ENCODE measurements around the gene SAMD8.
A peak's percentile ranks its signal among the peaks of the same experiment; 100 is the strongest.

Gene SAMD8

DNA sequence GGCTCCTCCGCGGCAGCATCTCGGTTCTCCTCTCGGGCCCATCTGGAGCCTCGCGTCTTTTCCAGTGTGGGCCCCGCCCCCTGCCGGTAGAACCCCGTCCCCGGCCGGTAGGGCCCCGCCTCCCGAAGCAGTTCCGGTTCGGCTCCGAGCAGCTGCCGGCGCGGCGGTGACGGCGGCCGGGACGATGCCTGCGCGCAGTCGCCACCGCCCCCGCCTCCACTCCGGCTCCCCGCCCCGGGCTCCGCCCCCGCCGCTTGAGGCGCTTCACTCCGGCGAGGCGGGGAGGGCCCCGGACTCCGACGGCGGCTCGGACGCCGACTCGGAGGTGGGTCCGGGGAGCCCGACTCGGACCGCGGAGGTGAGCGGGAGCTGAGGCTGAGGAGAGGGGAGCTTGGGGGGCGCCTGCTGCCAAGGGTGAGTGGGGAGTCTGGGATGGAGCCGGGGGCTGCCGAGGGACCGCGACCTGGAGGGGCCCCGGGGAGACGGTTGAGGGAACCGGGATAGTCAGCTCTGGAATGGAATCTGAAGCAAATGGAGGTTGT lies at the start of gene SAMD8:
Gene SAMD8, plus strand, starts transcription at position 292 of the 542 bp plus-strand sequence. CDS start 38,873 bp downstream, outside the sequence.
- Histone ChIP-seq H3K4me3 (ENCODE audit: low read length) (peak within 1 kb of the TSS; percentile 94), H3K27me3 (ENCODE audit: control insufficient read depth, insufficient read depth, low read length) (no peaks in the 10 kb centered on the region), H3K9me3 (ENCODE audit: control insufficient read depth, low read depth, low read length) (no peaks in the 10 kb centered on the region), H3K4me1 (ENCODE audit: control insufficient read depth, low read depth, low read length) (peaks cover 10% of the 10 kb centered on the region), H3K36me3 (ENCODE audit: control insufficient read depth, low read depth, low read length) (no peaks in the 10 kb centered on the region), H3K27ac (ENCODE audit: low read length) (peak within 1 kb of the TSS; percentile 19), H3K9ac (ENCODE audit: low read length) (peak within 1 kb of the TSS; percentile 72)

DNA sequence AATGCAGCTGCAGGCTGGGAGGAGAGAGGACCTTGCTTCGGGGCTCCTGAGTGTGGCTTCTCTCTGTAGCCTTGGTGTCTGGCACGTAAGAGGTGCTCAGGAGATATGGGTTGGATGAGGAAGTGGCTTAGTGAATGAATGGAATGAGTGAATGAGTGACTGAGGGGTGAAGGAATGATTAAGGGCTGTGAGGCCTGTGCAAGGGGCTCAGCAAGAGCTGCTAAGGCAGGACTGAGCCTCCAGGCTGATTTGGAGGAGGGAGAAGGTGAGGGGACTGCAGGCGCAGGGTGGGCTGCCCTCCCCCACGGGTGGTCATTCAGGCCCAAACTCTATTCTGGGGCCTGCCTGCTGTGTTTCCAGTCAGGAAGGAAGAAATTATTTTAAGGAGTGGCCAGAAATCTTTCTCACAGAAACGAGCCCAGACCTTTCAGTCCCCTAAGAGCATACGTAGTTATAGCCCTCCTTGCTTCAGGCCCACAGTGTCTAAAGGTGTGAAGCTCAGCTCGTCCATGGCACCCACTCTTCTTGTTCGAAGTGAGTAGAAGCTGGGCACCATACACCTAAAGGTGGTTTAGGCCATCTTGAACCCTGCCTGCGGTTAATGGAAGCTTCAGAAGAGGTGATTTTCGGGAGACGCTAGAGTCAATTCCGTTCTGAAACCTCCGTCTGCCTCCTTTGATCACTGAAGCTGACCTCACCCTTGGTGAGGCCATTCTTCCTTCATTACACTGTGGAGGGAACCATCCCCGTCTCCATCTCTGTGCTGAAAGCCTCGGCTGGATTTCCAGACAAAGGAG lies 49.5 kb upstream of the SAMD8 start:
- no peaks in the 10 kb centered on the region for H3K27me3 ChIP-seq (ENCODE audit: control insufficient read depth, insufficient read depth, low read length)
- H3K9ac ChIP-seq (ENCODE audit: low read length) = no peak overlapping the region
- H3K9me3 ChIP-seq (ENCODE audit: control insufficient read depth, low read depth, low read length) = no peaks in the 10 kb centered on the region
- H3K4me1 ChIP-seq (ENCODE audit: control insufficient read depth, low read depth, low read length) = no peaks in the 10 kb centered on the region
- no peak overlapping the region for H3K4me3 ChIP-seq (ENCODE audit: low read length)
- H3K36me3 ChIP-seq (ENCODE audit: control insufficient read depth, low read depth, low read length) = no peaks in the 10 kb centered on the region
- H3K27ac ChIP-seq (ENCODE audit: low read length) = no peak overlapping the region

DNA sequence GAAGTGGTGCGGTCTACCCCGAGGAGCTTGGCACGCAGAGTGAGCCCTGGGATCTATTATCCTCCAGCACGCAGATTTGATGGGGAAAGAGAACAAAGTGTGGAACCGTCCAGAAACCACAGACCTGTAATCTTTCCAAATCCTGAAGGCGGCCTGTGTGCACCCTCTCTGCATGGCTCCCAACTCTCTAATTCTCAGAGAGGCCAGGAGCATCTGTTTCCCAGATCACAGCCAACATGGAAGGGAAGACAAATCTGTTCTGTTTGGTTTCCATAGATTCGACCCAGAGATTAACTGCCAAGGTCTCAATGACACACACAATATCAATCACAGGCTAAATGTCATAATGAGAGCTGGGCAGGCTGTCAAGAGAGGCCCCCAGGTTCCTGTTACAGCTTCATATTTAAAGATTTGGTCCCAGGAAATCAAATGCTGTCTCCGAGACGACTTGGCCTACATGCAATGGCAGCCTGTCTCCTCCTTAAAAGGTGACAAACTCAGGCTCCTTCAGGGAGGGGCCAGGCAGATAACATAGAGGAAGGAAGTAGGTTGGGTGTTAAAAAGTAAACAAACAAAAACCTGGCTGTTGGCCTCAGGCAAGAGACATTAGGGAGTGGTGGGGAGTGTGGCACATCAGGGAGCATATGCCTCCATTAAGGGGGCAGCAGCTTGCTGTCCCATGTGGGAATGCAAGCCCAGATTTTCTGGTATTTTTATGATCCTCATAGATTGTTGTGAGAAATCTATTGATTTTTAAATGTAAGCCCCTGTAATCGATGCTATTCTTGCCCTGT lies 48.8 kb upstream of the SAMD8 start:
- Histone ChIP-seq H3K9ac (ENCODE audit: low read length) (no peak overlapping the region), H3K27me3 (ENCODE audit: control insufficient read depth, insufficient read depth, low read length) (no peaks in the 10 kb centered on the region), H3K27ac (ENCODE audit: low read length) (no peak overlapping the region), H3K4me3 (ENCODE audit: low read length) (no peak overlapping the region), H3K4me1 (ENCODE audit: control insufficient read depth, low read depth, low read length) (no peaks in the 10 kb centered on the region), H3K9me3 (ENCODE audit: control insufficient read depth, low read depth, low read length) (no peaks in the 10 kb centered on the region), H3K36me3 (ENCODE audit: control insufficient read depth, low read depth, low read length) (no peaks in the 10 kb centered on the region)

DNA sequence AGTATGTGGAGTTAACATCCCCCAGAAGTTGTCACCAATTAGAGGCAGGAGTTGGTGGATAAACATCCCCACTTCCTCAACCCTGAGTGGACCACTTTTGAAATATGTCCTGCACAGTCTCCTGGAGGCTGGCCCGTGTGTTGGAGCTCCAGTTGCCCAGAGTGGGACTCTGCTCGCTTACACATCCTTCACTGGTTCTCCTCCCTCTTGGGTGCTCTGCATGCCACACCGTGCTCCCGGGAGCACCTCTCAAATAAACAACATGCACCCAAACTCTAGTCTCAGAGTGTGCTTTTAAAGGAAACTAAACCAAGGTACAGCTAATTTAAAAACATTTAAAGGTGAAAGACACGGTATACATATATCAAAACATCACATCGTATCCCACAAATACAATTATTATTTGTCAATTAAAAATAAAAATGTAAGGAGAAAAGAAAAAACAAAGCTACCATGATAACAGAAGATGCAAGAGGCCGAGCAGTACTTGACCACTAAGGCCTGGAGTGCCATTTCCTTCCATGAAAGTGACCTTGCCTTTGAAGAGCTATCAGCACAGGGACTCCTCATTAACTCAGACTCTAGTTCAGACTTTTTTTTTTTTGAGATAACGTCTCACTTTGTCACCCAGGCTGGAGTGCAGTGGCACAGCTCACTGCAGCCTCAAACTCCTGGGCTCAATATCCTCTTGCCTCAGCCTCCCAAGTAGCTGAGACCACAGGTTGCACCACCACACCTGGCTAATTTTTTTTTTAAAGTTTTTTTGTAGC lies 47.8 kb upstream of the SAMD8 start:
- Histone ChIP-seq H3K27ac (ENCODE audit: low read length) (no peak overlapping the region), H3K4me1 (ENCODE audit: control insufficient read depth, low read depth, low read length) (no peaks in the 10 kb centered on the region), H3K9ac (ENCODE audit: low read length) (no peak overlapping the region), H3K36me3 (ENCODE audit: control insufficient read depth, low read depth, low read length) (no peaks in the 10 kb centered on the region), H3K27me3 (ENCODE audit: control insufficient read depth, insufficient read depth, low read length) (no peaks in the 10 kb centered on the region), H3K9me3 (ENCODE audit: control insufficient read depth, low read depth, low read length) (no peaks in the 10 kb centered on the region), H3K4me3 (ENCODE audit: low read length) (no peak overlapping the region)

DNA sequence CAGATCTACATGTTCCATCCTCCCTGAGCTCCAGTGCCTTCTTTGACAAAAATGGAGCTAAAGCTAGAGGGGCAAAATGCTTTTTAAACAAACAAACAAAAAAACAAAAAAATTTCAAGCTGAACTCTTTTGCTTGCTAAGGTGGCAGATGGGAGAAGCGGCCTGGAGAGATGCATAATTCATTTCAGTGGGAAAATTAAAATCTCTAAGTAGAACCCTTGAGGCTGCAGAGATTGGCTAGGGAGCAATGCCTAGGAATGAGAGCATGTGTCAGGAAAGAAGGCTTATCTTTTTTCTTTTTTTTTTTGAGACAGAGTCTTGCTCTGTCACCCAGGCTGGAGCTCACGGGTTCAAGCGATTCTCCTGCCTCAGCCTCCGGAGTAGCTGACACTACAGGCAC lies 46.4 kb upstream of the SAMD8 start:
- H3K9me3 ChIP-seq (ENCODE audit: control insufficient read depth, low read depth, low read length) = no peaks in the 10 kb centered on the region
- no peak overlapping the region for H3K27ac ChIP-seq (ENCODE audit: low read length)

DNA sequence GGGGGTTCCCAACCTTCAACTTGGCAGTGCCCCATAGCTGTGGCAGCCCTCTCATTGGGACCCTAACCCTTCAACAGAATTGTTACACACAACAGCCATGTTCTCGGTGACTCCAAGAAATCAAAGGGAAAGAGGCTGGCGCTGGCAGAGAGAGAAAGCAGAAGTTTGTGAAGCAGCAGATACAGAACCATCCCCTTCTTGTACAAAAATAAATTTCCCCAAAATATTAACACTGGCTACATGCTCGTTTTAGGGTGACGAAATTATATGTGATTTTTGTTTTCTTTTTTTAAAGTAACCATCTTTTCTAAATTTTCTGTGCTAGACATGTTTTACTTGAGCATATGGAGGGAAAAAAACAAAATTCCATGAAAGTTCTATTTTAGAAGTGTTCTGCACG lies 45.2 kb upstream of the SAMD8 start:
- H3K9ac ChIP-seq (ENCODE audit: low read length) = no peak overlapping the region
- H3K4me3 ChIP-seq (ENCODE audit: low read length) = no peak overlapping the region

More for the DNA sequence above, 46.4 kb upstream of the SAMD8 start:
- Histone ChIP-seq H3K9ac (ENCODE audit: low read length) (no peak overlapping the region), H3K27me3 (ENCODE audit: control insufficient read depth, insufficient read depth, low read length) (no peaks in the 10 kb centered on the region), H3K4me1 (ENCODE audit: control insufficient read depth, low read depth, low read length) (no peaks in the 10 kb centered on the region), H3K4me3 (ENCODE audit: low read length) (no peak overlapping the region), H3K36me3 (ENCODE audit: control insufficient read depth, low read depth, low read length) (no peaks in the 10 kb centered on the region)

DNA sequence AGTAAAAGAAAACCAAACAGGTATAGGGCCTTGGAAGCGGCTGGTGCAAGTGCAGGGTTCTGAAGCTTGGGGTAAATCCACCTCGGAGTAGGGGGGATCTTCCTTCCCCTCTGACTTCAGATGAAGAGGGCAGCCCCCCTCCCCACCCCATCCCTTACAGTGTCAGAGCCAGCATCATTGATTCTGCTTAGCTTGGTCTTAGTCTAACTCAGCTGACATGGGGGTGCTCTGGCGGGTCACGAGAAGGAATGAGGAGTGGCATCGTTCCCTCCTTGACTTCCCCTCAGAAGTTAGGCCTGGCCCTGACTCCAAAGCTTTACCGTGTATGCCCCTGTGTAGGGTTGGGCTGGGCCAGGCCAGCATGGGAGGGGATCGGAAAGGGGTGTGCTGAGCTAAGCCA lies 44.2 kb upstream of the SAMD8 start:
- Histone ChIP-seq H3K27me3 (ENCODE audit: control insufficient read depth, insufficient read depth, low read length) (no peaks in the 10 kb centered on the region), H3K9me3 (ENCODE audit: control insufficient read depth, low read depth, low read length) (no peaks in the 10 kb centered on the region), H3K9ac (ENCODE audit: low read length) (no peak overlapping the region), H3K36me3 (ENCODE audit: control insufficient read depth, low read depth, low read length) (no peaks in the 10 kb centered on the region), H3K27ac (ENCODE audit: low read length) (no peak overlapping the region), H3K4me1 (ENCODE audit: control insufficient read depth, low read depth, low read length) (no peaks in the 10 kb centered on the region), H3K4me3 (ENCODE audit: low read length) (no peak overlapping the region)

More for the DNA sequence above, 45.2 kb upstream of the SAMD8 start:
- Histone ChIP-seq H3K9me3 (ENCODE audit: control insufficient read depth, low read depth, low read length) (no peaks in the 10 kb centered on the region), H3K4me1 (ENCODE audit: control insufficient read depth, low read depth, low read length) (no peaks in the 10 kb centered on the region), H3K27ac (ENCODE audit: low read length) (no peak overlapping the region), H3K36me3 (ENCODE audit: control insufficient read depth, low read depth, low read length) (no peaks in the 10 kb centered on the region), H3K27me3 (ENCODE audit: control insufficient read depth, insufficient read depth, low read length) (no peaks in the 10 kb centered on the region)

DNA sequence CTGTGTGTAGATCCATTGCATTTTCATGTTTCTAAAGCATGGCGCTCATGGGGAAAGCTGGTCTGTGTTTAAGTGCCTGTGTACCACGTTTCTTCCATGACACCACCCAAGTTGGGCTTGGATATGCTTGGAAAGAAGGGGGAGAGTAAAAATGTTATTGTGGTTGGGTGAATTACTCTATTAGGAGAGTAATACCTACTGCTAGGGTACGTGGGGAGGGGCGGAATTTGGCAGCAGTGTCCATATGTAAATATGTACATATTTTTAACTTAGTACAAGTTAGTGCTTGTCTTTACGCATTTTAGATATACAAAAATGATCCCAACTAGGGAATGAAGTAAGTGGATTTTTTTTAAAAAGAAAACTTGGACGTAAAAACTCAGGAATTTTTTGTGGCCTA lies 42.9 kb upstream of the SAMD8 start:
- no peaks in the 10 kb centered on the region for H3K27me3 ChIP-seq (ENCODE audit: control insufficient read depth, insufficient read depth, low read length)
- H3K27ac ChIP-seq (ENCODE audit: low read length) = no peak overlapping the region
- no peak overlapping the region for H3K4me3 ChIP-seq (ENCODE audit: low read length)
- no peak overlapping the region for H3K9ac ChIP-seq (ENCODE audit: low read length)
- H3K9me3 ChIP-seq (ENCODE audit: control insufficient read depth, low read depth, low read length) = no peaks in the 10 kb centered on the region
- H3K36me3 ChIP-seq (ENCODE audit: control insufficient read depth, low read depth, low read length) = no peaks in the 10 kb centered on the region
- no peaks in the 10 kb centered on the region for H3K4me1 ChIP-seq (ENCODE audit: control insufficient read depth, low read depth, low read length)

DNA sequence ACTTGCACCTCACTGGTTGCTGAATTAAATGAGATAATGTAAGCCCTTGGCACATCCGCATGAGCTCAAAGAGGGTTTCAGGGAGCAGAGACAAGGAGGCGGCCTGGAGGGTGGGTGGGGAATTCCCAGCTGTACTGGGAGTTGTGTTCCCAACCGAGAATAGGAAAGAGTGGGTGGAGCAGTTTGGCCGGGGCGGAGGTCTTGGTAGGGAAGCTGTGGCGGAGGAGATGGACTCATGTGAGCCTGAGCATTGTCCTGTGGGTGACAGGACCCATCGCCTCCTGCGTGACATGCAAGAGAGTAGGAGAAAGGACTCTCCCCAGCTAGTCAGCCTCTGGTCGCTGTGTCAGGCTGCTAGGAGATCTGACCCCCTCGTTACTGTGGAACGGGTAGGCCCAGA lies 41.0 kb upstream of the SAMD8 start:
- Histone ChIP-seq H3K4me1 (ENCODE audit: control insufficient read depth, low read depth, low read length) (no peaks in the 10 kb centered on the region), H3K9ac (ENCODE audit: low read length) (no peak overlapping the region), H3K27me3 (ENCODE audit: control insufficient read depth, insufficient read depth, low read length) (no peaks in the 10 kb centered on the region), H3K9me3 (ENCODE audit: control insufficient read depth, low read depth, low read length) (no peaks in the 10 kb centered on the region), H3K36me3 (ENCODE audit: control insufficient read depth, low read depth, low read length) (no peaks in the 10 kb centered on the region), H3K4me3 (ENCODE audit: low read length) (no peak overlapping the region), H3K27ac (ENCODE audit: low read length) (no peak overlapping the region)

DNA sequence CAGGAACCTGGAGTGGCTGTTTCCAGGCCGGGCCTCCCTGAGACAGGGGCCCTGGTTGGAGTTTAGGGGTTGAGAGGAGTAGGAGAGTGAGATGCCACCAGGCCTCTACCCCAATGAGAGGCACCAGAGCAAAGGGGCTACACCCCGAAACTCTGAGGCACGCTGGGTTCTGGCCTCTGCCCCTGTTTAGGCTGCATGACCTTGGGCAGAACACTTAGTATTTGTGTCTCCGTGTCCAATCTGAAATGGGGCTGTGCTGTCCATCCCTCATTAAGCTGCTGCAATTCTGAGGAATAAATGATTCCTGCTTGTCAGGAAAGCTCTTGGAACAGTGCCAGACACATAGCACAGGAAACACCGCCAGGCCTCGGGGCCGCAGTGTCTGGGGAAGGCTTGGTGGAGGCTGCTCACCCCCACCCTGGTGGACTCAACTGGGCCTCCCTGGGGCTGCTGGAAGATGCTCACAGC lies 40.5 kb upstream of the SAMD8 start:
- H3K9me3 ChIP-seq (ENCODE audit: control insufficient read depth, low read depth, low read length) = no peaks in the 10 kb centered on the region
- no peak overlapping the region for H3K27ac ChIP-seq (ENCODE audit: low read length)
- no peaks in the 10 kb centered on the region for H3K27me3 ChIP-seq (ENCODE audit: control insufficient read depth, insufficient read depth, low read length)
- H3K4me1 ChIP-seq (ENCODE audit: control insufficient read depth, low read depth, low read length) = peaks cover 2% of the 10 kb centered on the region
- no peak overlapping the region for H3K4me3 ChIP-seq (ENCODE audit: low read length)
- no peak overlapping the region for H3K9ac ChIP-seq (ENCODE audit: low read length)
- no peaks in the 10 kb centered on the region for H3K36me3 ChIP-seq (ENCODE audit: control insufficient read depth, low read depth, low read length)

DNA sequence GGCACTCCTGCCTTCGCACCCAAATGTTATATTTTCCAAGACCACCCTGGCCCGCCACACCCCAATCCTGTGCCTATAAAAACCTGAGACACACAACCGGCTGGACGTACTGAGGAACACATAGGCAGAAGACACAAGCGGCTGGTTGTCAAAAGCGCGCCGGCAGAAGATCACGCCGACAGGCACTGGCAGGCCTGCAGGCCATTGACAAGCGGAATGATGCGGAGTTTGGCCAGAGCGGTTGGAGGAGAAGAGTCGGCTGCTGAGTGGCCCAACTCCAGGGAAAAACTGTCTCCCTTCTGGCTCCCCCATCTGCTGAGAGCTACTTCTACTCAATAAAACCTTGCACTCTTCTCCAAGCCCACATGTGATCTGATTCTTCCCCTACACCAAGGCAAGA lies 39.7 kb upstream of the SAMD8 start:
- Histone ChIP-seq H3K9me3 (ENCODE audit: control insufficient read depth, low read depth, low read length) (no peaks in the 10 kb centered on the region), H3K27ac (ENCODE audit: low read length) (no peak overlapping the region), H3K4me1 (ENCODE audit: control insufficient read depth, low read depth, low read length) (peaks cover 3% of the 10 kb centered on the region), H3K4me3 (ENCODE audit: low read length) (no peak overlapping the region), H3K27me3 (ENCODE audit: control insufficient read depth, insufficient read depth, low read length) (no peaks in the 10 kb centered on the region), H3K9ac (ENCODE audit: low read length) (no peak overlapping the region), H3K36me3 (ENCODE audit: control insufficient read depth, low read depth, low read length) (no peaks in the 10 kb centered on the region)

All from iPS-18a (cell line).